Measurements from ENCODE around the gene BCL2L13.

The BCL2L13 gene

GRCh38 chr22:17767233-17768065 lies 128.9 kb downstream of the BCL2L13 start:
- DNase-seq = no peak

GRCh38 chr22:17769013-17769715 lies 130.6 kb downstream of the BCL2L13 start:
- no peak for DNase-seq

GRCh38 chr22:17769716-17770082 lies 131.1 kb downstream of the BCL2L13 start:
- no peak for DNase-seq

- no peak for DNase-seq
Measured at GRCh38 chr22:17770180-17771077, 131.9 kb downstream of the BCL2L13 start.

GRCh38 chr22:17772249-17772957 lies 133.8 kb downstream of the BCL2L13 start:
- no peak for DNase-seq

- no peak for DNase-seq
Measured at GRCh38 chr22:17772958-17773605, 134.5 kb downstream of the BCL2L13 start.

GRCh38 chr22:17773606-17774205 lies 135.1 kb downstream of the BCL2L13 start:
- peak; percentile 53 to 63 for DNase-seq

GRCh38 chr22:17774206-17774925 lies 135.8 kb downstream of the BCL2L13 start, which contains the start of gene BID:
TSS of gene BID (minus strand) at chr22:17774469. CDS start at chr22:17750116, 24,353 bp downstream.
- no peak for DNase-seq

- no peak for DNase-seq
Measured at GRCh38 chr22:17774926-17775685, 136.5 kb downstream of the BCL2L13 start.

- DNase-seq = no peak
Measured at GRCh38 chr22:17775781-17776465, 137.4 kb downstream of the BCL2L13 start.

GRCh38 chr22:17777005-17777716 lies 138.6 kb downstream of the BCL2L13 start:
- DNase-seq = no peak

GRCh38 chr22:17777717-17778044 lies 139.1 kb downstream of the BCL2L13 start:
- DNase-seq = no peak

GRCh38 chr22:17778412-17778976 lies 139.9 kb downstream of the BCL2L13 start:
- DNase-seq = no peak

- DNase-seq = no peak
Measured at GRCh38 chr22:17779286-17780115, 140.9 kb downstream of the BCL2L13 start.

GRCh38 chr22:17780116-17780740 lies 141.7 kb downstream of the BCL2L13 start:
- DNase-seq = no peak
